Ovary (tissue), 9 donors: ENCODE data around the gene NSD1. TPM values are rescaled to one million over a fixed set of nuclear protein-coding genes. Genes with fewer than 3 reads are reported as not detected.
"Not testable (repeated sequence)": the region's sequence is repeated elsewhere in the genome, so short reads cannot be mapped to it uniquely, and the experiment has no call there.

Source experiments
- DNase-seq, 5 donors: peaks; one replicate each; pipeline ENCODE4 v3.0.0-alpha.2; 2019 to 2020
- H3K27ac ChIP-seq, 2 donors: fragments of 200-600 bp; one replicate each; pipeline versions ENCODE4 v1.5.1 to v1.8.0; 2019 to 2022
- H3K27me3 ChIP-seq: fragments of 200-600 bp; one replicate; pipeline ENCODE4 v1.8.0; 2022
- H3K36me3 ChIP-seq: fragments of 200-600 bp; sonication (generic); one replicate; pipeline ENCODE4 v1.5.1; 2019
- H3K4me1 ChIP-seq: one replicate; pipeline ENCODE4 v1.8.1; 2013; ENCODE audit warnings: mild to moderate bottlenecking, moderate library complexity; ENCODE audit not compliant: insufficient read depth
- H3K4me3 ChIP-seq: fragments of 200-600 bp; sonication (generic); one replicate; pipeline ENCODE4 v1.5.1; 2017
- H3K9me3 ChIP-seq, 2 donors: fragments of 200-600 bp in 1 of 2; sonication (generic) in 1 of 2; one replicate each; pipeline versions ENCODE4 v1.5.1 to v1.8.1; 2013 to 2019; ENCODE audit warnings: mild to moderate bottlenecking in 1 of 2, moderate library complexity in 1 of 2
- EP300 ChIP-seq: sonication (generic); formaldehyde crosslinking; IDR thresholded peaks from one replicate; pipeline ENCODE4 v1.6.1; 2017; ENCODE audit warnings: antibody characterized with exemption
- POLR2A ChIP-seq: fragments of 450-650 bp; IDR thresholded peaks from one replicate; pipeline ENCODE4 v1.6.1; 2017; ENCODE audit warnings: antibody characterized with exemption, mild to moderate bottlenecking, moderate library complexity
- WGBS, 3 donors: extraction: QIAGEN DNeasy Blood & Tissue Kit in 1 of 3; methylation state at CpG; one replicate each; pipeline versions ENCODE4 v1.1.5 to v1.1.7; 2013 to 2017; 5-methylcytosine and 5-hydroxymethylcytosine counted together
- intact Hi-C, 4 donors: fragments of 100-400 bp; cut with DNase I; formaldehyde crosslinking; loops; one replicate each; pipeline versions ENCODE4 v1.11.0 to v1.15.1; 2022 to 2023
- polyA plus RNA-seq, 2 donors: library from polyadenylated mRNA; stranded (reverse); fragments of 200-250 nt in 1 of 2; fragments of 350-450 nt in 1 of 2; fragmentation: Illumina TruSeq in 1 of 2; extraction: RNeasy Lipid Tissue Mini Kit (QIAGEN cat#74804) in 1 of 2; gene quantifications; one replicate each; pipeline ENCODE4 v1.2.3, GENCODE V29; 2013 to 2014
- total RNA-seq, 7 donors: library from RNA; depleted of rRNA in 2 of 7; stranded (reverse); fragments of >200 nt in 2 of 7; fragmentation: NEBNext Ultra II Directional in 3 of 7; extraction: Animal tissue kit (Norgen Biotek cat#: 25700) in 3 of 7; gene quantifications; one replicate each; pipeline versions ENCODE4 v1.1.0 to v1.2.4, GENCODE V29; 2016 to 2023
- TF ChIP-seq, protein P1 (sequence below), 3 donors: fragments of 450-650 bp in 2 of 3; fragments of 200-600 bp in 1 of 3; IDR thresholded peaks; one replicate each; pipeline versions ENCODE4 v1.5.1 to v1.8.0; 2016 to 2022; ENCODE audit warnings: antibody characterized with exemption in 3 of 3, mild to moderate bottlenecking in 1 of 3
- donor health status: DM: no; HTN: no; CAD: no; lungs with moderate emphysema.
- donor health status: DM: no; HTN: no; CAD: no.
- donor health status: Bipolar disorder and iron deficiency.
- donor health status: DM: yes; HTN: yes; CAD: no.
- donor health status: DM: no; HTN: no; CAD: no.
- donor health status: DM: yes; HTN: yes; CAD: no.

The NSD1 gene
- total and polyA plus RNA-seq, 9 donors = 11.5 to 110 (median 75.5) TPM

DNA sequence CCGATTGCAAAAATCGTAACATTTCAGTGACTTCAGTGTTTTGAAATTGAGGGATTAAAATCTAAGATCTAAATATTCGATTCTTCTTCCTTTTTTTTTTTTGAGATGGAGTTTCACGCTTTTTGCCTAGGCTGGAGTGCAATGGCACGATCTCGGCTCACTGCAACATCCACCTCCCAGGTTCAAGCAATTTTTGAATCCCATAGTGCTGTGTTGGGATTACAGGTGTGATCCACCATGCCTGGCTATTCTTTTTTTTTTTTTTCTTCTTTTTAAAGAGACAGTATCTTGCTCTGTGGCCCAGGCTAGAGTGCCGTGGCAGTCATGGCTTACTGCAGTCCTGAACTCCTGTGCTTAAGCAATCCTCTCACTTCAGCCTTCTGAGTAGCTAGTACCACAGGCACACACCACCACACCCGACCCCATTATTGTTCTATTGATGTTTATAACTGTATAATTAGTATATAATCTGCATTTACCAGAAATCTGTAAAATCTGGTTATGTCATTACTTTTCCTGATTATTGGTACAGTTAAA lies 42.7 kb downstream of the NSD1 start:
- no peak overlapping the region for H3K27ac ChIP-seq
- WGBS, 3 donors = 84 to 90% (median 84%) methylated on average over 8 of the region's 8 CpGs
- H3K4me1 ChIP-seq = peaks cover 4% of the 10 kb centered on the region
- no peaks in the 10 kb centered on the region for H3K27me3 ChIP-seq
- DNase-seq = no peak
- no peaks in the 10 kb centered on the region for H3K36me3 ChIP-seq
- H3K4me3 ChIP-seq = no peak overlapping the region
- H3K9me3 ChIP-seq = no peaks in the 10 kb centered on the region
- TF ChIP-seq, protein P1, sequence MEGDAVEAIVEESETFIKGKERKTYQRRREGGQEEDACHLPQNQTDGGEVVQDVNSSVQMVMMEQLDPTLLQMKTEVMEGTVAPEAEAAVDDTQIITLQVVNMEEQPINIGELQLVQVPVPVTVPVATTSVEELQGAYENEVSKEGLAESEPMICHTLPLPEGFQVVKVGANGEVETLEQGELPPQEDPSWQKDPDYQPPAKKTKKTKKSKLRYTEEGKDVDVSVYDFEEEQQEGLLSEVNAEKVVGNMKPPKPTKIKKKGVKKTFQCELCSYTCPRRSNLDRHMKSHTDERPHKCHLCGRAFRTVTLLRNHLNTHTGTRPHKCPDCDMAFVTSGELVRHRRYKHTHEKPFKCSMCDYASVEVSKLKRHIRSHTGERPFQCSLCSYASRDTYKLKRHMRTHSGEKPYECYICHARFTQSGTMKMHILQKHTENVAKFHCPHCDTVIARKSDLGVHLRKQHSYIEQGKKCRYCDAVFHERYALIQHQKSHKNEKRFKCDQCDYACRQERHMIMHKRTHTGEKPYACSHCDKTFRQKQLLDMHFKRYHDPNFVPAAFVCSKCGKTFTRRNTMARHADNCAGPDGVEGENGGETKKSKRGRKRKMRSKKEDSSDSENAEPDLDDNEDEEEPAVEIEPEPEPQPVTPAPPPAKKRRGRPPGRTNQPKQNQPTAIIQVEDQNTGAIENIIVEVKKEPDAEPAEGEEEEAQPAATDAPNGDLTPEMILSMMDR (IDR thresholded peaks at IDR 0.05) = no peak
- TF ChIP-seq EP300 = no peak
- no peak for TF ChIP-seq POLR2A
- intact Hi-C loops = no loop called here

DNA sequence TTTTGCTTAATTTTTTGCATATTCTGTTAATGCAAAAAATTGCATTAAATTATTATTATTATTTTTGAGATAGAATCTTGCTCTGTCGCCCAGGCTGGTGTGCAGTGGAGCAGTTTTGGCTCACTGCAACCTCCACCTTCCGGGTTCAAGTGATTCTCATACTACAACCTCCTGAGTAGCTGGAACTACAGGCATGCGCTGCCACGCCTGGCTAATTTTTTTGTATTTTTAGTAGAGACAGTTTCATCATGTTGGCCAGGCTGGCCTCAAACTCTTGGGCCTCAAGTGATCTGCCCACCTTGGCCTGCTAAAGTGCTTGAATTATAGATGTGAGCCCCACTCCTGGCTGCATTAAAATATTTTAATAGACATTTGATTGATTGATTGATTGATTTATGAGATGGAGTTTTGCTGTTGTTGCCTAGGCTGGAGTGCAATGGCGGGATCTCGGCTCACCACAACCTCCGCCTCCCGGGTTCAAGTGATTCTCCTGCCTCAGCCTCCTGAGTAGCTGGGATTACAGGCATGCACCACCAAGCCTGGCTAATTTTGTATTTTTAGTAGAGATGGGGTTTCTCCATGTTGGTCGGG lies 44.4 kb downstream of the NSD1 start:
- H3K4me3 ChIP-seq = not testable (repeated sequence)

DNA sequence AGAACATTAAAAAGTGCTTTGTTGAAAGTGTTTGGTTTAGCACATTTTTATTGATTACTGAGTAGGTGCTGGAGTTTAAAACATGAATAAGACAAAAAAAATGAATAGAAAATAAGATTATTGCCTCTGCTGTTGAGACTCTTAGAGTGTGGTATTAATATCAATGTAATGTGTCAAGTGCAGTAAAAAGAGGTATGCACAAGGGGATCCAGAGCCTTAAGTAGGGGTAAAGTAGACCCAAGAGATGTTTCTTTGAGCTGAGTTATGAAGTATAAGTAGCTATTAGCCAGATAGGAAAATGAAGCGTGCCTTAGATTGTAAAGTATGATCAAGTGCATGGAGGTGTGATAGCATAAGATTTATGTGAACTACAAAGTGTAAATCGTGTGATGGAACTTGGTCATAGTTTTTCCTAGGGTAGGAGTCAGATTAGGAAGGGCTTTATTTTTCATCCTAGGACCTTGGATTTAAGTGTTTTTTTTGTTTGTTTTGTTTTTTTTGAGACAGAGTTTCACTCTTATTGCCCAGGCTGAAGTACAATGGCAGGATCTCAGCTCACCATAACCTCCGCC lies 45.2 kb downstream of the NSD1 start:
- Histone ChIP-seq H3K4me1 (peaks cover 1% of the 10 kb centered on the region), H3K36me3 (no peaks in the 10 kb centered on the region), H3K27ac (no peak overlapping the region), H3K9me3 (no peaks in the 10 kb centered on the region), H3K27me3 (no peaks in the 10 kb centered on the region), H3K4me3 (no peak overlapping the region)
- TF ChIP-seq, protein P1 (IDR thresholded peaks at IDR 0.05) = no peak
- no peak for TF ChIP-seq EP300
- intact Hi-C loops = no loop called here
- no peak for DNase-seq
- WGBS, 3 donors = 80 to 84% (median 84%) methylated on average over 3 of the region's 3 CpGs

More for the DNA sequence above, 44.4 kb downstream of the NSD1 start:
- 93 to 97% (median 93%) methylated on average over 9 of the region's 9 CpGs for WGBS, 3 donors
- H3K4me1 ChIP-seq, H3K27ac ChIP-seq, H3K9me3 ChIP-seq, H3K27me3 ChIP-seq, DNase-seq, intact Hi-C loops, H3K36me3 ChIP-seq: not testable (repeated sequence)

DNA sequence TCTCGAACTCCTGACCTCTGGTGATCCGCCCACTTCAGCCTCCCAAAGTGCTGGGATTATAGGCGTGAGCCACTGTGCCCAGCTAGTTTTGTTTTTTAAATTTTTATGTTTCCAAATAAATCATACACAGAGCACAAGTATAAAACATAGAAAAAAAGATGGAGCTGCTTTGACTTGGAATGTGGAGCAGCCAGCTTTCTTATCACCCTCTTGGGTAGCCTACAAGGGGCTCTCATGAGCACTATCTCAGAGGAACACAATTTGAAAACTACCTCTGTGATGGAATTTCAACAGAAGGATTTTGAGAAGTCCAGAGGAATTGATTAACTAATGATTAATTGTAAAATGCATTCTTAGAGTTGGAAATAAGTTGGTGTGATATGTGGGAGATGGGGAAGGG lies 45.9 kb downstream of the NSD1 start:
- intact Hi-C loops = no loop called here
- no peak overlapping the region for H3K27ac ChIP-seq
- WGBS, 3 donors = 75 to 80% (median 76%) methylated on average over 3 of the region's 3 CpGs
- no peak for DNase-seq
- no peaks in the 10 kb centered on the region for H3K36me3 ChIP-seq
- H3K9me3 ChIP-seq = no peaks in the 10 kb centered on the region
- no peaks in the 10 kb centered on the region for H3K27me3 ChIP-seq
- H3K4me1 ChIP-seq = peaks cover 1% of the 10 kb centered on the region
- H3K4me3 ChIP-seq = no peak overlapping the region
- TF ChIP-seq, protein P1 (IDR thresholded peaks at IDR 0.05) = no peak
- no peak for TF ChIP-seq EP300

DNA sequence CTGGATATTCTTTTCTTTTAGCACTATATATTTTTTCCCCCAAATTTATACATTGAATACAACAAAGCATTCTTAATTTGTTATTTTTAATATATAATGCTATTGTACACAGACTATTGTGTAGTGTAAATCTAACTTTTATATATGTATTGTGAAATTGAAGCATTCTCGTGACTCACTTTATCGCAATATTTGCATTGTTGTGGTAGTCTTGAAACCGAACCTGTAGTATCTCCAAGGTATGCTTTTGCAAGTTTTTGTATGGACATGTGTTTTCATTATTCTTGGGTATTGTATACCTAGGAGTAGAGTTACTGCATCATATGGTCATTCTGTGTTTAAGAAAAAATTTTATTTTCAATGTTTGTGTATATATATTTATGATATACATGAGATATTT lies 49.6 kb downstream of the NSD1 start:
- intact Hi-C loops = no loop called here
- WGBS, 3 donors = 97 to 99% (median 98%) methylated on average over 3 of the region's 3 CpGs

More for the DNA sequence above, 49.6 kb downstream of the NSD1 start:
- no peak for DNase-seq
- no peak overlapping the region for H3K4me3 ChIP-seq
- H3K27me3 ChIP-seq = no peaks in the 10 kb centered on the region
- H3K9me3 ChIP-seq = no peaks in the 10 kb centered on the region
- TF ChIP-seq POLR2A (no peak), EP300 (no peak)
- TF ChIP-seq, protein P1 (IDR thresholded peaks at IDR 0.05) = no peak
- no peaks in the 10 kb centered on the region for H3K36me3 ChIP-seq
- H3K4me1 ChIP-seq = no peaks in the 10 kb centered on the region
- H3K27ac ChIP-seq = no peak overlapping the region
